ENCODE measurements around the gene RELN.

Gene RELN

GRCh38 chr7:103613655-103614642 is 375.5 kb downstream of the RELN start:
- DNase-seq = no peak

GRCh38 chr7:103609778-103610177 is 379.7 kb downstream of the RELN start:
- DNase-seq = no peak

DNA sequence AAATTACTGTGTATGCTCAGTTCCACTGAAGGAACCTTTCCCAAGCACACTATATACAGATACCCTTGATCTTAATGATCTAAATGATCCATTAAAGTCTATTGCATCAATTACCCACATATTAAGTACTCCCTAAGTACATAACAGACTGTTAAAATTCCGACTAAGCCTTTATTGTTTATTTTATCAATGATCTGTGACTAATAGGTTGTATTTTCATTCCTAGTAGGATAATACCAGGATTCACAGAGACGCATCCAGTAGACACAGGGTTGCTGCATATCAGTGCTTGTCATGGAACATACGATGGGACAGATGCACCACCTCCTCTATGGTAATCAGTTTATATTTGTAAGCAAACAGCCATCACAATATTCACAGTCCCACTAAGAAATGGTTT is 383.8 kb downstream of the RELN start:
- DNase-seq = no peak

GRCh38 chr7:103598326-103598905 is 391.0 kb downstream of the RELN start:
- no peak for DNase-seq

DNA sequence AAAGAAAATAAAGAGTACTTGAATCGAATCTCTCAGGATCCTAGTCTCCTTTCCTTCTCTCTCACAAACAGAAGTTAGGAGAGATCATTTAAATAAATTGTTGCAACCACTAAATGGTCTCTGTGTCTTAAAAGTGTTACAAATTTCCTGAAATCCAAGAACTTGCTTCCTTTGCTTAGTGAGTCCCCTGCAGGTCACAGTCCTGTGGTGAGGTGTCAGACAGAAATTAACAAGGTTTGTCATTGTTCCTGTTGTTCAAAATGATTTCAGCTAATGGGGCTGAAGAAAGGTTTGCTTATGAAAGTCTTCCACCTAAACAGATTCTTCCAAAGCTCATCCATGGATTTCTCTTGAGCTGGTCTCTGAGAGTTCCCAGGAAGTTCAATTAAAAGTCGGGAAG is 391.9 kb downstream of the RELN start:
- DNase-seq = no peak

DNA sequence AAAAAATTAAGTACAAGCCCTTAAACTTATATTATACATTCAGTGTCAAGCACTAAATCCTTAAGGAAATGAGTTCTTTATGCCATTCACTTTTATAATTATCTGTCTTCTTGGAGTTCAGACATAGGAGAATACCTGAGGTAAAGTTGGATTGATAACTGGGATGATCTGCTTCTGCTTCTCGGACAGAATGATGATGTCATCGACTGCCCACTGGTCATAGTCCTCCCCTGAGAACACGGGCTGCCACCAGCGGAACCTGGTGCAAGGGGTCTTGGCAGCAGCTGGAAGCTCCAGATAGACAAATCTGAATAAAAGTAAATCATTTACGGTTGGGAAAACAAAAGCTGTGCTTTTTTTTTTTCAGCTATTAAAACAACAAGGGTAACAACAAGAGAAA is 395.3 kb downstream of the RELN start:
- DNase-seq = no peak

GRCh38 chr7:103593691-103594090 is 395.8 kb downstream of the RELN start:
- no peak for DNase-seq

DNA sequence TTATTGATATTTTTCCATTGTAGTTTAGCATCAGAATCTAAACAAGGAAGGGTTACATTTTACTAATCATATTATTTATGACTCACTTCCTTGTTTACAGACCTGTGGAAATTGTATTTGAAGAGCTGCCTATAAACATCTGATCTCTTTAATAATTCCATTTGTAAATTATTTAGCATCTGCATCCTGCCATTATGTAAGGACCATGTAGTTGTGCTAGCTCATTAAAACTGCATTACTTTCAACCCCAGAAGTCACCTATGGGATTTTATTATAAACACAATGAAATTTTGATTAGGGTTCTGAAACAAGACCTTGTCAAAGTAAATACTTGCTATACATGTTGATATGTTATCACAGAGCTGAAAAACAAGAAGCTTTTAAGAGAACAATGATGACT is 396.6 kb downstream of the RELN start:
- DNase-seq = no peak

DNA sequence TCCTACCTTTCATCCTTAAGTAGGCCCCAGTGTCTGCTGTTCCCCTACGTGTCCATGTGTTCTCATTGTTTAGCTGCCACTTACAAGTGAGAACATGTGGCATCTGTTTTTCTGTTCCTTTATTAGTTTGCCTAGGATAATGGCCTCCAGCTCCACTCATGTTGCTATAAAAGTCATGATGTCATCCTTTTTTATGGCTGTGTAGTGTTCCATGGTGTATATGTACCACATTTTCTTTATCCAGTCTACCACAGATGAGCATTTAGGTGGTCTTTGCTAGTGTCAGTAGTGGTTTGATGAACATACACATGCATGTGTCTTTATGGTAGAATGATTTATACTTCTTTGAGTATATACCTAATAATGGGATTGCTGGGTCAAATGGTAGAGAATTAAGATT is 397.3 kb downstream of the RELN start:
- DNase-seq = no peak

DNA sequence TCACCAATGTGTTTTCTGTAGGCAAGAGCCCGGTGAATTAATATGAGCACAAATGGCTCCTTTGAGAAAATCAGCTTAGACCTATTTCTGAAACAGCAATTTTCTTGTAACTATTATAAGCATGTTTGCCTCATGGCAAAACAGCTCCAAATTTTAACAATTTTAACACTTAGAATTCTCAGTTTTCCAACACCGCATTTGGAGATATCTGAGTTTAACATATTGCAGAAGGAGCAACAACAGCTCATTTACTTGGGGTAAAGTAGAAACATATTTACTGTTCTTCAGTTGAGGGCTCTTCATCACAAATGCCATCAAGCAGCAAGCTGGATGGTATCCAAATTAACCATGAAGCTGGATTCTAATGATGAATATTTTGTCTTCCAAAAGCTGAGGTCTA is 409.4 kb downstream of the RELN start:
- DNase-seq = no peak

GRCh38 chr7:103577059-103577458 is 412.4 kb downstream of the RELN start:
- DNase-seq = no peak

DNA sequence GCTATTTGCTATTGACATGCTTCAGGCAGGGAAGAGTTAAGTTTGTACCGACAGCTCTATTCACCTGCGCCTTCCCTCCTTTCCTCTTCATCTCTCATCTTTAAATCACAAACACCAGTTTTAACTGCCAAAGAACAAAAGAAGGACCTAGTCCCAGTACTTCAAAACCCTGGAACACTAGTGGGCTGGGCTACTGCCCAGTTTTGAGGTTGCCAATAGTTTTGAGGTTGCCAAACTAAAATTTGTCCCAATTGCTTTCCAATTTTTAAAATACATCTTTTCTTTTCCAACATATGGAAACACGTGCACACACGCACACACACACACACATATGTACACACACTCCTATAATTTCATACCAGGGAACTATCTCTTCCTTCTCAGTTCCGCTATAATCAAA is 412.8 kb downstream of the RELN start:
- no peak for DNase-seq

GRCh38 chr7:103574576-103574975 is 414.9 kb downstream of the RELN start:
- DNase-seq = no peak

DNA sequence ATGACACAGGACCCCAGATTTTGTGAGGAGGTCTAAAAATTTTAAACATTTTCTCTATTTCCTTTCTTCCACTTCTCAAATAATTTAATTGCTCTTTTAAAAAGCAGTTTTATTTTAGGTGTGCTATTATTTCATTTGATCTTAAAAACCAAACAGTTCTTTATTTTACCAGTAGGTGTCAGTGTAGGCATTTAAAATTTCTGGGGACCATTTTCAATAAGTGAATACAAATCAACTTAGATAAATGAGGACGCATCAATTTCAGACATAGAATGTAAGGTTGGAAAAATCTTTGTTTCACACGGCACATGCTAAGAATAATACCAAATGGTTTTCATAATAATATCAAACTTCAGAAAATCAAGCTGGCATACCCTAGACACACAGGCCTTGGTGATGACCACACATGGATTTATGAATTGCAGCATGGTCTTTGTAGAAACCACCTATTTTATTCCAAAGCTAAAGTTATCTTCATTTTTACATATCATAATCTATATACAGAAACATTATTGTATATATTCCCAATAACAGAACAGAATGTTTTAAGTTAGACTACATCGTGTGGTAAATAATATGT is 415.9 kb downstream of the RELN start:
- no peak for DNase-seq

GRCh38 chr7:103571586-103571985 is 417.9 kb downstream of the RELN start:
- DNase-seq = no peak

- DNase-seq = no peak
These were observed 419.7 kb downstream of the RELN start for GRCh38 chr7:103569621-103570305.

- DNase-seq = no peak
These were observed 425.0 kb downstream of the RELN start for GRCh38 chr7:103564416-103564815.

DNA sequence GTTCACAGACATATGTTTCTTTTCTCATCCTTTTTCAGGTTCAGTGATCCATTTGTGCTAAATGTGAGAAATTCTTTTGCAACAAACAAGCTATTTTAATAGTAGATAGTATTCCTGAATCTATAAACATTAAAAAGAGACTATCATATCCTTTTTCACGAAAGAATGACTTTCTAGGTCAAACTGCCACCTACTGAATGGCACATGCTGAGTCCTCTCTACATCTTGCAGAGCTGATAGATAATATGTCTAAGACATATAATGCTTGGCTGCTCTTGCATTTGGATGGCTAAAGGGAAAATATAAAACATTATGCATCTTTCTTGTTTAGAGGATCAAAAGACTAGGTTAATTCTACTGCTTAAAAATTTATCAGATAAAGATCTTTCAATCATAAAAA is 429.3 kb downstream of the RELN start:
- DNase-seq = no peak

GRCh38 chr7:103551016-103551415 is 438.4 kb downstream of the RELN start:
- no peak for DNase-seq

- DNase-seq = no peak
These were observed 439.7 kb downstream of the RELN start for GRCh38 chr7:103549786-103550185.

DNA sequence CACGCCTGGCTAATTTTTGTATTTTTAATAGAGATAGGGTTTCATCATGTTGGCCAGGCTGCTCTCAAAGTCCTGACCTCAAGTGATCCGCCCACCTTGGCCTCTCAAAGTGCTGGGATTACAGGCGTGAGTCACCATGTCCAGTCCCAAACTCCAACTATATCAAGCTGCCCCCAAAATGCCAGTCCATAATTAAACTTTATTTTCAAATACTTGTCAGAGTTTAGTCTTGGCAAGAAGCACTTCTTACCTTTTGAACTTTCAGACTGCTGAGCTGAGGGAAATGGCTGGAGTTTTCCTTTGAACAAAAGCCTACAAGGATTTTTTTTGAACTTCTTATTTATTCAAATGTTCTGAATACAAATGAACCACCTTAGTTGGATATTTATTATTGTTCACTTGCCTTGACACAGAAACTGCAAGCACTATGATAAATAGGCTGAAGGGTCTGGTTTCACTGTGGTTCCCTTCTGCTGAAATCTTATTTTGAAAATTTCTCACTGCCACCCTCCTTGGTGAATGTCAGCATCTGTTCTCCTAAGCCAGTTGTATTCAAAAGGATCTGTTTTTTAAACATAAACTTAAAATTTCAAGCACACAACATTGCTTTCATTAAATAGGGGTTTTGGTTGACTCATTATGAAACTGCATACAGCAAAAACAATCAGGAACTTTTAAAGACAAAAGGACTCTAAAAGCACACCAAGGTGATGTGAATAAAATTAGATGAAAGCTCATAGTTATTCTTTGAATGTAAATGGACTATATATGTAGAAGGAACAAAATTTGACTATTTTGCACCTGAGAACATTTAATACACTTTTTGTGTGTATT is 441.8 kb downstream of the RELN start:
- no peak for DNase-seq

DNA sequence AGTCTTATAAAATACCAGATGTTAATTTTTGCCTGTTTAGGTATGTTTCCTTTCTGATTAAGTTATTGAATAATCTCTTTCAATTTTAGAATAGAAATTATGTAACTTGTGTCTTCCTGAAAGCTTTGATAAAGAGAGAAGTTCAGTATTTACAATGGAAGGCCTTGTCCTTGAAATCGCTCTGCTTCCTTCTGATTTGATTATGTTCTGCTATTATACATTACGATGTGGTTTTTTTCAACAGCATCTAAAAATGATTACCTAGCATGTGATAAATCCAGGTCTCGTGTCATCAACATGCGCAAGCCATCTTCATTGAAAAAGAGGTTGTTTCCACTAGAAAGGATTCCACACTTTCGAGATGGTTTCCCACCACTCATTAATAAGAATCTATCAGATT is 447.0 kb downstream of the RELN start:
- no peak for DNase-seq

DNA sequence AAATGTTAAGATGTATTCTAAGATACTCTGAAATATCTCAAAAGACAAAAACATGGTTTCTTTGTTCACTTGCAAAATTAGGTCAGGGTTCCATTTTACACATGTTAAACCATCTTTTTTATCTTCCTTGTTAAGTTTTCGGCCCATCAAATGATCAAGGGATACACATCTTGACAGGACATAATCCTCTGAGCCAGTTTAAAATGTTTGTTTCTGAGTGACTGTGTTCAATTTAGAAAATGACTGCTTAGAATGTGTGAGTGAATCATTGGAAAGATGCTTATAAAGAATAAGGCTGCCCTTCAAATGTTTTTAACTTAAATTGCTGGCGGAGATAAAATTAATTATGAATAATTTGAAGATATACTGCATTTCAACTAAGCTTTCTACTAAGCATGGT is 447.5 kb downstream of the RELN start:
- no peak for DNase-seq
